ENCODE results near the gene TSEN54.
"Not testable (repeated sequence)": the region's sequence is repeated elsewhere in the genome, so short reads cannot be mapped to it uniquely, and the experiment has no call there.

TSEN54 gene

GRCh38 chr17:75517297-75517865 lies 1.1 kb downstream of the TSEN54 start:
- in situ Hi-C loops (cut with MboI; ENCODE audit: low pct_unique_long_range_greater_than_20kb, low sequenced_read_pairs, unreplicated experiment) = no loop called here
- DNase-seq (ENCODE audit: low spot score) = no peak
- TF ChIP-seq, protein P1, sequence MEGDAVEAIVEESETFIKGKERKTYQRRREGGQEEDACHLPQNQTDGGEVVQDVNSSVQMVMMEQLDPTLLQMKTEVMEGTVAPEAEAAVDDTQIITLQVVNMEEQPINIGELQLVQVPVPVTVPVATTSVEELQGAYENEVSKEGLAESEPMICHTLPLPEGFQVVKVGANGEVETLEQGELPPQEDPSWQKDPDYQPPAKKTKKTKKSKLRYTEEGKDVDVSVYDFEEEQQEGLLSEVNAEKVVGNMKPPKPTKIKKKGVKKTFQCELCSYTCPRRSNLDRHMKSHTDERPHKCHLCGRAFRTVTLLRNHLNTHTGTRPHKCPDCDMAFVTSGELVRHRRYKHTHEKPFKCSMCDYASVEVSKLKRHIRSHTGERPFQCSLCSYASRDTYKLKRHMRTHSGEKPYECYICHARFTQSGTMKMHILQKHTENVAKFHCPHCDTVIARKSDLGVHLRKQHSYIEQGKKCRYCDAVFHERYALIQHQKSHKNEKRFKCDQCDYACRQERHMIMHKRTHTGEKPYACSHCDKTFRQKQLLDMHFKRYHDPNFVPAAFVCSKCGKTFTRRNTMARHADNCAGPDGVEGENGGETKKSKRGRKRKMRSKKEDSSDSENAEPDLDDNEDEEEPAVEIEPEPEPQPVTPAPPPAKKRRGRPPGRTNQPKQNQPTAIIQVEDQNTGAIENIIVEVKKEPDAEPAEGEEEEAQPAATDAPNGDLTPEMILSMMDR (IDR thresholded peaks at IDR 0.05; ENCODE audit: extremely low read depth, insufficient read depth, missing control alignments) = no peak

DNA sequence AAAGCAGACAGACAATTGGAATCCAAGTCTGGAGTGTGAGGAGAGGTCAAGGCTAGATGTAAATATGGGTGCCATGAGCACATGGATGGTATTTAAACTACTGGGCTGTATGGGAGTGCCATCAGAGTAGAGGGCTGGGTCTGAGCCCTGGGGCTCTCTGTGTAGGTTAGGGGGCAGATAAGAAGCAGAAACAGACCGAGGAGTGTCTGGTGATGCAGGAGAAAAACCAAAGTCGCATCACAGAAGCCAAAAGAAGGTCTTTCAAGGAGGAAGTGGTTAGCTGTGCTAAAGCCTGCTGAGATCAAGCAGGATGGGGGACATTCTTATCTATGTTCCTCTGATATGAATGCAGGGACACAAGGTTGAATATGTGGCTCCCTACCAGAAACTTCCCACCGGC lies 1.9 kb downstream of the TSEN54 start:
- DNase-seq (ENCODE audit: low spot score) = peak; percentile 77
- in situ Hi-C loops (cut with MboI; ENCODE audit: low pct_unique_long_range_greater_than_20kb, low sequenced_read_pairs, unreplicated experiment) = no loop called here
- TF ChIP-seq, protein P1 (IDR thresholded peaks at IDR 0.05; ENCODE audit: extremely low read depth, insufficient read depth, missing control alignments) = no peak

DNA sequence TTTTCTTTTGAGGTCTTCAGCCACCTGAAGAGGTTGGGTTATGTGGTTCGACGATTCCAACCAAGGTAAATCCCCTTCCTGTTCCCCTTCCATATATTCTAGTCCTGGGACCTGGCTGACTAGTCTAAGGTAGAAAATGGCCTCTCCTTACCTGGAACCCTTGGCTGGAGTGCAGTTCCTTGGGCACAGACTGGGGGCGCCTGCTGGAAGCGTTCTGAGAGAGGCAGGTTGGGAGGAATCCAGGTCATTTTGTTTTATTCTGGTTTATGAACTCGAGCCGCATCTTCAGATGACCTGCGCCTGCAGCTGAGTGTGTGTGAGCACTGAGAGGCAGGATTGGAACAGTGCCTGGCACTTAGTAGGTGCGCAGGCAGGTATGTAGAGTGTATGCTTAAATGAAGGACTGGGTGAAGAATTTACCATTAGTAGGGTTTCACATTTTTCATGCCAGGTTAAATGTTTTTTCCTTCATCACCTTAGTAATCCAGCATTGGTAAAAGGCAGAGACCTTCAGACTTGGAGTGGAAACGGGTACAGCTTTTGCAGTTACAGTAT lies 2.7 kb downstream of the TSEN54 start:
- TF ChIP-seq, protein P1 (IDR thresholded peaks at IDR 0.05; ENCODE audit: extremely low read depth, insufficient read depth, missing control alignments) = no peak
- in situ Hi-C loops (cut with MboI; ENCODE audit: low pct_unique_long_range_greater_than_20kb, low sequenced_read_pairs, unreplicated experiment) = no loop called here
- DNase-seq (ENCODE audit: low spot score) = no peak

- in situ Hi-C loops (cut with MboI; ENCODE audit: low pct_unique_long_range_greater_than_20kb, low sequenced_read_pairs, unreplicated experiment); DNase-seq (ENCODE audit: low spot score): not testable (repeated sequence)
Measured at GRCh38 chr17:75520413-75520812, 4.1 kb downstream of the TSEN54 start.

GRCh38 chr17:75521290-75521689 lies 5.0 kb downstream of the TSEN54 start:
- no peak for DNase-seq (ENCODE audit: low spot score)
- in situ Hi-C loops (cut with MboI; ENCODE audit: low pct_unique_long_range_greater_than_20kb, low sequenced_read_pairs, unreplicated experiment) = no loop called here
- TF ChIP-seq, protein P1 (IDR thresholded peaks at IDR 0.05; ENCODE audit: extremely low read depth, insufficient read depth, missing control alignments) = no peak

DNA sequence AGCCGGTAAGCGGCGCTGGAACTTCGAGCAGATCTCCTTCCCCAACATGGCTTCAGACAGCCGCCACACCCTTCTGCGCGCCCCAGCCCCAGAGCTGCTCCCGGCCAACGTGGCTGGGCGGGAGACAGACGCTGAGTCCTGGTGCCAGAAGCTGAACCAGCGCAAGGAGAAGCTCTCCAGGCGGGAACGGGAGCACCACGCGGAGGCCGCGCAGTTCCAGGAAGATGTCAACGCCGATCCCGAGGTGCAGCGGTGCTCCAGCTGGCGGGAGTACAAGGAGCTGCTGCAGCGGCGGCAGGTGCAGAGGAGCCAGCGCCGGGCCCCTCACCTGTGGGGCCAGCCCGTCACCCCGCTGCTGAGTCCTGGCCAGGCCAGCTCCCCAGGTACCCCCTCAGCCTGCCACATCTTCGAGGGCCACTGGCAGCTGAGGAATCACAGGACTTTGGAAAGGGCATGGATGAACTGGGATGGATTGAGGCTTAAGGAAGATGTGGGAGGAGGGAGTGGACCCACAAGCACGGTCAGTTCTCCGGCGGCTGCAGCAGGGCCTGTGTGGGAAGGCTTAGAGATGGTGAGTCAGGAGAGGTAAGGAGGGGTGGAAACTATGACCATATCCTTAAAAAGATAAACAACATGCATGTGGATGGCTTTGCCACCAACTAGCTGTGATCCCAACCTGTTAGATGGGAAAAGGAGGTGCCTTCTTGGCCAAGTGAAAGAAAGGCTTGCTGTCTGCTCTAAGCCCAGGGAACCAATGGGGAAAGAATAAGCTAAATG lies 5.8 kb downstream of the TSEN54 start:
- DNase-seq (ENCODE audit: low spot score) = no peak
- TF ChIP-seq, protein P1 (IDR thresholded peaks at IDR 0.05; ENCODE audit: extremely low read depth, insufficient read depth, missing control alignments) = no peak
- in situ Hi-C loops (cut with MboI; ENCODE audit: low pct_unique_long_range_greater_than_20kb, low sequenced_read_pairs, unreplicated experiment) = no loop called here

DNA sequence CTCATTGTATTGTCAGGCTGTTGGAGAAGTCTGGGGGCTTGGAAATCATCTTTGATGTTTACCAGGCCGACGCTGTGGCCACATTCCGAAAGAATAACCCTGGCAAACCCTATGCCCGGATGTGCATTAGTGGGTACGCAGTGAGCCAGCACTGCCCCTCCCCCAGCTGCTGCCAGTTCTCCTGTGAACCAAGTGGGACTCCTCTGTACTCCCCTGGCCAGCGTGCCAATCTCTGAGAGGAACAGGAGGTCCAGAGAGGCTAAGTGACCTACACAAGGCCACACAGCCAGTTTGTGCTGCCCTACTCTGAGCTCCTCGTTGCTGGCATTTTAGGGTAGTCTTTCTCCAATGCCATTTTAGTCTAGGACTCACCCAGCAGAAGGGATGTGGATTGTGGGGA lies 7.3 kb downstream of the TSEN54 start:
- in situ Hi-C loops (cut with MboI; ENCODE audit: low pct_unique_long_range_greater_than_20kb, low sequenced_read_pairs, unreplicated experiment) = no loop called here
- TF ChIP-seq, protein P1 (IDR thresholded peaks at IDR 0.05; ENCODE audit: extremely low read depth, insufficient read depth, missing control alignments) = no peak
- DNase-seq (ENCODE audit: low spot score) = no peak

All from GM13977 (cell line).